Activated naive CD4-positive, alpha-beta T cell treated with anti-CD3 and anti-CD28 coated beads, Interleukin-2, amount 50 U/mL, for 24 hours (primary cell): ENCODE measurements around the gene PADI6.
"Not testable (repeated sequence)": the region's sequence is repeated elsewhere in the genome, so short reads cannot be mapped to it uniquely, and the experiment has no call there.

Experiments
- H3K27ac Mint-ChIP-seq: one replicate; pipeline ENCODE4 v1.8.0; 2021; ENCODE audit warnings: mild to moderate bottlenecking, mixed read lengths
- H3K27me3 Mint-ChIP-seq: one replicate; pipeline ENCODE4 v1.8.0; 2021; ENCODE audit warnings: mixed read lengths
- H3K36me3 Mint-ChIP-seq: one replicate; pipeline ENCODE4 v1.8.0; 2021; ENCODE audit warnings: mixed read lengths
- H3K4me1 Mint-ChIP-seq: one replicate; pipeline ENCODE4 v1.8.0; 2021; ENCODE audit warnings: mixed read lengths
- H3K4me3 Mint-ChIP-seq: one replicate; pipeline ENCODE4 v1.8.0; 2021; ENCODE audit warnings: mild to moderate bottlenecking, mixed read lengths
- H3K9me3 Mint-ChIP-seq: one replicate; pipeline ENCODE4 v1.8.0; 2021; ENCODE audit warnings: mixed read lengths

The PADI6 gene

DNA sequence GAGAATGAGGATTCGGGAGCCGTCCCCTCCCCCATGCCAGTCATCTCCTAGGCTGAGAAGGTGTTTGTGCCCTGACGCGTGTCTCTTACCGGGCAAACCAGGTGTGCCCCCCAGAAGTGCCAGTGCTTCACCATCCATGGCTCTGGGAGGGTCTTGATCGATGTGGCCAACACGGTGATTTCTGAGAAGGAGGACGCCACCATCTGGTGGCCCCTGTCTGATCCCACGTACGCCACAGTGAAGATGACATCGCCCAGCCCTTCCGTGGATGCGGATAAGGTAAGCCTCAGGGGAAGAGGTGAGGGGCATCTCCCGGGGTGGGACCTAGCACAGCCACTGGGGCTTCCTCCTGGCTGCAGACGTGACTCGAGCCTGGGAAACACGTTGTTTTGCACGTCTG lies 959 bp downstream of the PADI6 start:
- H3K27ac Mint-ChIP-seq = no peak overlapping the region

DNA sequence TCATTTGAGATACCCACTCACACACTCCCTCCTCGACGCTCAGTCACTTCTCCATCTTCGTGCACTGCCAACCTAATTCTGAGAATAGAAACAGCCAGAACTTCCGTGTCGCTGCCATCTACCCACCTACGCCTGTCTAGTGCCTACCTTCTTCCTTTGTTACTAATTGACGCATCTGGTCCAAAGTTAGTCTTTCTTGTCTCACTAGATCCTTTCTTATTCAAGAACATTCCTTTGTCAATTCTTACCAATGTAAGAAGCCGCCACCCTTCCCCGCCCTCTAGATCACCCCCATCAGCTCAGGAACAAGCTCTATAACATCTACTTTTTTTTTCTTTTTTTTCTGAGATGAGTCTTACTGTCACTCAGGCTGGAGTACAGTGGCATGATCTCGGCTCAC lies 3.7 kb downstream of the PADI6 start:
- Mint-ChIP-seq H3K9me3 (no peaks in the 10 kb centered on the region), H3K36me3 (no peaks in the 10 kb centered on the region), H3K4me3 (no peak overlapping the region), H3K27ac (no peak overlapping the region), H3K27me3 (peaks cover 2% of the 10 kb centered on the region), H3K4me1 (no peaks in the 10 kb centered on the region)

More for the DNA sequence above, 959 bp downstream of the PADI6 start:
- Mint-ChIP-seq H3K27me3 (peaks cover 2% of the 10 kb centered on the region), H3K4me1 (no peaks in the 10 kb centered on the region), H3K9me3 (no peaks in the 10 kb centered on the region), H3K4me3 (no peak overlapping the region), H3K36me3 (no peaks in the 10 kb centered on the region)

DNA sequence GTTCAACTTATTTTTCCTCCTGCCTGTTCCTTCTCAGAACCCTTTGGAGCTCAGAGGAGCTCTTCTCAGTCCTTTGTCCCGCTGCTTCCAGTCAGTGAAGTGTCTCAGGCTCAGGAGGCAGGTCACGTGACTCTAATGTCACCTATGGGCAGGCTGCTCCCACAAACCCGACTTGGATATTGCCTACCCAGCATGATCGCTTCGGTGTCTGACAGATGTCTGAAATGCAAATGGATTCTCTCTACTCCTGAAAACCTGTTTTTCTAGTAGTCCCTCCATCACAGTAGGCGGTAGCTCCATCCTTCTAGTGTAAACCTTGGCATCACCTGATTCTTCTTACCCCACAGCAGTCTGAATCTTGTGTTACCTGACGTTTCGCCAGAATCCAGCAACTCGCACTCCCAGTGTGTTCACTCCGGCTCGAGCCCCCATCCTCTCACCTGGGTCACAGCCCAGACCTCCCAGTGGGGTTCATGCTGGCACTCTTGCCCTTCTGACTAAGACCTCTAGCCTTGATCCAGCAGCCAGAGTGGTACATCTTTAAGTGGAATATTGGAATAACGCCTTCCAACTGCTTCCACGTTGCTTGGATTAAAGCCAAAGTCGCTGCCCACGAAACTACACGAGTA lies 5.4 kb downstream of the PADI6 start:
- H3K9me3 Mint-ChIP-seq = no peaks in the 10 kb centered on the region
- H3K27ac Mint-ChIP-seq = no peak overlapping the region
- no peak overlapping the region for H3K4me3 Mint-ChIP-seq
- no peaks in the 10 kb centered on the region for H3K4me1 Mint-ChIP-seq
- no peaks in the 10 kb centered on the region for H3K36me3 Mint-ChIP-seq
- peaks cover 4% of the 10 kb centered on the region for H3K27me3 Mint-ChIP-seq

DNA sequence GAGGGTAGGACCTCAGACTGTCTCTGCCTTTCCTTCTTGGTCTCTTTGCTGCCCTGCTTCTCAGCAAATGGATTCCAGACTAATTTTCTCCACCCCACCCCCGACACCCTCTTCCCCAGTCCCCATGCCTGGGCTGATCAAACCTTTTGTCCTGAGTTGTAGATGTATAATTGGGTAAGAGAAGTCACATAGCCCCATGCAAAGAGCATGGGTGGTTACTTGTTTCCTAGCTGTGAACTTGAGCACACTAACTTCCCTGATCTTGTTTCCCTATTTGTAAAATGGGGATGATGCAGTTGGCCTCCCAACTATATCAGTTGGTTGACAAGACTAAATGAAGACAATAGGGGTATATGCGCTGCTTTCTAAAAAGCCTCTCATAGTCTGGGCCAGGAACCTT lies 9.2 kb downstream of the PADI6 start:
- H3K27ac Mint-ChIP-seq = no peak overlapping the region
- no peaks in the 10 kb centered on the region for H3K4me1 Mint-ChIP-seq
- H3K9me3 Mint-ChIP-seq = no peaks in the 10 kb centered on the region
- H3K36me3 Mint-ChIP-seq = no peaks in the 10 kb centered on the region
- H3K4me3 Mint-ChIP-seq = no peak overlapping the region
- peaks cover 4% of the 10 kb centered on the region for H3K27me3 Mint-ChIP-seq

DNA sequence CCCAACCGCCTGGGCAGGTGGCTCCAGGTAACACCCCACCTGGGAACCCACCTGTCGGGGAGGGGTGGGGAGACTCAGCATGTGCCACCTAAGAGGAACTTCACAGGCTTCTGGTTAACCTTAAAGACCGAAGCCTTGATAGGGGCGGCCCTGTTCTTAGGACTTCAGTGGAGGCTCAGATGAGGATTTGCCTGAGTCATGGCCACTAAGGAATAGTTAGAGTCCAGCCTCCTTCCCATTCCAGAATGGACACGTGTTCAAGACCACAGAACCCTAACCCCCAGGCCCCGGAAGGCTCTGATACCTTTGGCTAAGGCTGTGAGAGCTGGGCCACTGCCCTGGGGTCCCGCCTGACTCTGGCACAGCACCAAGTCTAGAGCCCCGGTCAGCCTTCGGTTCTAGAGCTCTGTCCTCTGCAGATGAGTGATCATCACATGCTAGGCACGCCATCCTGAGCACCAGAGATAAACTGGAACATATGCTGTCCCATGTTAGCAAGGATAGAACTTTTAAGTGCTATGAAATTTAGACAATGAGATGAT lies 20.3 kb downstream of the PADI6 start:
- H3K4me3 Mint-ChIP-seq = no peak overlapping the region
- no peak overlapping the region for H3K27ac Mint-ChIP-seq
- H3K4me1 Mint-ChIP-seq = no peaks in the 10 kb centered on the region
- no peaks in the 10 kb centered on the region for H3K9me3 Mint-ChIP-seq
- no peaks in the 10 kb centered on the region for H3K27me3 Mint-ChIP-seq
- H3K36me3 Mint-ChIP-seq = no peaks in the 10 kb centered on the region

DNA sequence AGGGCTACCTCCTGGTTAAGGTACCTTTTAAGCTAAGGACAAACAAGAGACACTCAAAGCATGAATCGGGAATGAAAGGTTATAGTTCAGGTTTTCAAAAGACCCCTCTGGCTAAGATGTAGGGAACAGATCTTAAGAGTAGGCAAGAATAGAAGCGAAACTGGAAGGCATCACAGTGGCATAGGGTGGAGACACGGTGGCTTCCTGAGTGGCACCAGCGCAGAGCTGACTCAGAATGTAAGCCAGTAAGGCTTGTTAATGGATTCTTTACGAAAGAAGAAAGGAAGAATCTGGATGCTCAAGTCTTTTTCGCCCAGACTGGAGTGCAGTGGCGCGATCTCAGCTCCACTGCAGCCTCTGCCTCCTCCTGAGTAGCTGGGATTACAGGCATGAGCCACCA lies 21.2 kb downstream of the PADI6 start:
- Mint-ChIP-seq H3K27ac (no peak overlapping the region), H3K9me3 (no peaks in the 10 kb centered on the region), H3K36me3 (no peaks in the 10 kb centered on the region), H3K27me3 (no peaks in the 10 kb centered on the region), H3K4me1 (no peaks in the 10 kb centered on the region), H3K4me3 (no peak overlapping the region)

DNA sequence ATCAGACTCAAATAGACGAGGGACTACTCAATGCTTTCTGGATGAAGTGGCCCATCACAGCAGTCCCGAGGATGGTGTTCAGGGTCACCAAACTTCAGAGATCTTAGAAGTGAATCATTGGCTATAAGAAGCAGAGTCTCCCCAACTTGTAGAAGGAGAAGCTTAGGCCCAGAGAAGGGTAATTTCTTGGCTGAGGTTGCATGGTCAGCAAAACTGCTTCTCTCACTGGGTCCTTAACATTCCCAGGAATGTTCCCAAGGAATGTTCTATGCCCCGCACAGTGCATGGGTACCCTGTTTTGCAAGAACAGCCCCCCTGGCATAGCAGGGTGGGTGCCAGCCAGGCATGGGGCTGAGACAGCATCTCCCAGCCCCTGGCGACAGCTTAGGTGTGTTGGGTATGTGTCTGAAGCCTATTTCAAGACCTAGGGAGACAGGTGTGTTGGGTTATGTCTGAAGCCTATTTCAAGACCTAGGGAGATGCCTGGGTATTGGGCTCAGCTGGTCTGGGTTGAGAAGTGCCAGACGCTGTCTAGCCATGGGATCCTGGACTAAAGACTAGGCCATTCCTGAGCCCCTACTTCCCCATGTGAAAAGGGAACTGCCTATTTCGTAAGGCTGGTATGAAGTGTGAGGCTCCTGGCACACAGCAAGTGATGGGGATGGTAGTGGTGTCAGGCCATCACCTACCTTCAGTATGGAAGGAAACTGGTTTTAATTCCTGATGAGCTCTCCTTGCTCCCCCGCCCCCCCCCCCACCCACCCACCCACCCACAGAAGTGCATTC lies 26.1 kb downstream of the PADI6 start:
- no peak overlapping the region for H3K4me3 Mint-ChIP-seq
- H3K36me3 Mint-ChIP-seq = no peaks in the 10 kb centered on the region
- no peaks in the 10 kb centered on the region for H3K4me1 Mint-ChIP-seq

DNA sequence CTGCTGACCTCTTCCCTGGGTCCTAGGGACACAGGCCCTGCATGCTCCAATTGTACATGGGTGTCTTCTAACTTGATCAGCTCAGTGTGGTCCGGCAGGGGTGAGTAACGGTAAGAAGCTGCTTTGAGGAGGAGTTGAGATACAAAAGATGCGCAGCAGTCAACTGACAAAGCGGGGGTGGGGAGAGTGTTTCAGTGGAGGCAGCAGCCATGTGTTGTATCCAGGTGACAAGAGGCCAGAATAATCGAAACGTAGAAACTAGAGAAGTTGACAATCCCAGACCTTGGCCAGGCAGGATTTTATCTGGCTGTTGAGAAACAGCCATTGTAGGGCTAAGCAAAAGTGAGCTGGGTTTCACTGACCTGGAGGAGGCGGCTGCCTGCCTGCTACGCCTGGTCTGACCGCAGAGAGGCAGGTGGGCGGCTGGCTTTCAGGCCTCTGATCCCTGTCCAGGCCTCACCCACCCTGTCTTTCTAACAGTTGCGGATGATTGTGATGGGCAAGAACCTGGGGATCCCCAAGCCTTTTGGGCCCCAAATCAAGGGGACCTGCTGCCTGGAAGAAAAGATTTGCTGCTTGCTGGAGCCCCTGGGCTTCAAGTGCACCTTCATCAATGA lies 28.8 kb downstream of the PADI6 start:
- no peaks in the 10 kb centered on the region for H3K36me3 Mint-ChIP-seq
- no peaks in the 10 kb centered on the region for H3K9me3 Mint-ChIP-seq
- no peaks in the 10 kb centered on the region for H3K27me3 Mint-ChIP-seq
- H3K4me3 Mint-ChIP-seq = no peak overlapping the region
- no peak overlapping the region for H3K27ac Mint-ChIP-seq
- no peaks in the 10 kb centered on the region for H3K4me1 Mint-ChIP-seq

More for the DNA sequence above, 26.1 kb downstream of the PADI6 start:
- no peak overlapping the region for H3K27ac Mint-ChIP-seq
- no peaks in the 10 kb centered on the region for H3K9me3 Mint-ChIP-seq
- H3K27me3 Mint-ChIP-seq = no peaks in the 10 kb centered on the region

DNA sequence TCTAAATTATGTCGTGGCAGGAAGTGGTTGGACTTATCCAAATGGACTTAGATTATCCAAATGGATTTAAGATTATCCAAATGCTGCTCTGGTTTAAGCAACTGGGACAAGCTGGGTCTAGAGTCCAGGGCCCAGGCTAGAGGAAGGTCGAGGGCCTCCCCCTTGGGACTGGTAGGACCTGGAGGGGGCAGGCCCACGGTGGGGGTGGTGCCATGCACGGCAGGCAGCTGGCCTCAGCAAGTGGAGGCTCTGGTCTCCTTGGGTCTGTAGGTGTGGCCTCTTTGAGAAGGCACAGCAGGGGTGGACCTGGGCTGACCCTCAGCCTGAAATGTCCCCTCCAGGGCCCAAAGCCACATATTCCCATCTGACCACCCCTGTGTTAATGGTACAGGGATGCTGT lies 29.8 kb downstream of the PADI6 start:
- H3K27ac Mint-ChIP-seq = no peak overlapping the region
- no peaks in the 10 kb centered on the region for H3K9me3 Mint-ChIP-seq
- H3K27me3 Mint-ChIP-seq = no peaks in the 10 kb centered on the region
- peaks cover 2% of the 10 kb centered on the region for H3K4me1 Mint-ChIP-seq
- H3K36me3 Mint-ChIP-seq = no peaks in the 10 kb centered on the region
- H3K4me3 Mint-ChIP-seq = no peak overlapping the region

DNA sequence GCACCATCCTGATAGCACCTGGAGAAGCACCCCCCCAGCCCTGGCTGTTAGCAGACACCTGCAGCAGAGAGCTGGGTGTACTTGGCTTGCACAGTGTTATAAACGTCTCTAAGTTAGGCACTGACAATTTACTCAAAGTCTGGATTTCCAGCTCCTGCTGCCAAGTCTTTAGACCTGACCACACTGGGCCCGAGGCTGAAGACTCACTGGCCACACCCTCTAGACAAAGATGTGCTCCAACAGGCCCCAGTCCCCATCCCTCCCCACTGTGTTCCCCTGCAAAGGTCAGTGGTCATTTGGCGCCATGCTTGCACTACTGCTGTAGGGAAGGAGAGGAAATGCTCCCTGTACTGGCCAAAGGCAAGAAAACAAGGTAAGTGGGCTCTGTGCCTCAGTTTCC lies 31.1 kb downstream of the PADI6 start:
- H3K4me1 Mint-ChIP-seq = peaks cover 3% of the 10 kb centered on the region
- H3K27me3 Mint-ChIP-seq = no peaks in the 10 kb centered on the region
- H3K36me3 Mint-ChIP-seq = peaks cover 2% of the 10 kb centered on the region
- H3K27ac Mint-ChIP-seq = no peak overlapping the region
- H3K4me3 Mint-ChIP-seq = no peak overlapping the region
- H3K9me3 Mint-ChIP-seq = no peaks in the 10 kb centered on the region

DNA sequence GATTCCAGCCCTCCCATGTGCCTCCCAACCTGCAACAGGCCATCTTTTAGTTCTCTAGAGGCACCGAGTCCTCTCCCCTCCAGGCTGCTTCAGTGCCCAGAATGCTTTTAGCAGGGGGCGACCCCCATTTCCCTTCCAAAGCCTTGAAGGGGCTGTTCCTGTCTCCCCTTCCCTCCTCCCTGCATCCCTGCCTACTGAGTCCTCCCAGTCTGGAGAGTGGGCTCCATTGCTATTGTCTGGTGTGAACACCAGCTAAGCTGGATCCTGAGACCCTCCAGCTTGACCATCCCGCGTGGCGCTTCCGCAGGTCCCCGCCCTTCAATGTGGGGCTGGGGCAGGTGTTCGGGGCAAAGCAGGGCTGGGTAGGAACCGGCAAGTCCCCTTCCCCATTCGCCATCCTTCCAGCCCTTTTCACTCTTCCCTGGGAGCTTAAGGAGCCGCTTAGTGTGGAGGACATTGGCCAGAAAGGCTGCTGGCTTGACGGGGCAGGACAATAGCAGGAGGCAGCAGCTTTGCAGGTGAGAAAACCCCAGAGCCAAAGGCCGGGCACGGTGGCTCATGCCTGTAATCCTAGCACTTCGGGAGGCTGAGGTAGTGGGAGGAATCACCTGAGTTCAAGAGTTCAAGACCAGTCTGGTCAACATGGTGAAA lies 32.2 kb downstream of the PADI6 start:
- Mint-ChIP-seq H3K9me3 (no peaks in the 10 kb centered on the region), H3K27me3 (no peaks in the 10 kb centered on the region), H3K36me3 (peaks cover 2% of the 10 kb centered on the region), H3K4me1 (peaks cover 3% of the 10 kb centered on the region), H3K4me3 (no peak overlapping the region), H3K27ac (no peak overlapping the region)

DNA sequence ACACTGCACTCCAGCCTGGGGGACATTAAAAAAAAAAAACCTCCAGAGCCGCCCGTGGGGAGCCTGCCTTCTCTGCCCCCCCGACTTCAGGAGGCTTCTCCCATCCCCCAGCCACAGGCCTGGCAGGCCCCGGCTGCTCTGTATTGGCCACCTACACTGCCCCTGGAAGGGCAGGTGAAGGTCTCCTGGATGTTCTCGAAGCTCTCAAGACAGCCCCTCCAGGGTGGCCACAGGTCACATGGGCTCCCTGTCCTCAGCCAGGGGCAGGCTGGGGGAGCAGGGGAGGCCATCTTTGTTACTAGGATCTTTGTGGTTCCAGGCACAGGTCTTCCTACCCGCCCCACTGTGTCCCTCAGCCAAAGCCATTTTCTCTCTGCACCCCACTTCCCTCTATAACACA lies 32.8 kb downstream of the PADI6 start:
- no peak overlapping the region for H3K27ac Mint-ChIP-seq
- H3K27me3 Mint-ChIP-seq = no peaks in the 10 kb centered on the region
- no peak overlapping the region for H3K4me3 Mint-ChIP-seq
- peaks cover 2% of the 10 kb centered on the region for H3K36me3 Mint-ChIP-seq
- no peaks in the 10 kb centered on the region for H3K9me3 Mint-ChIP-seq
- peaks cover 3% of the 10 kb centered on the region for H3K4me1 Mint-ChIP-seq

DNA sequence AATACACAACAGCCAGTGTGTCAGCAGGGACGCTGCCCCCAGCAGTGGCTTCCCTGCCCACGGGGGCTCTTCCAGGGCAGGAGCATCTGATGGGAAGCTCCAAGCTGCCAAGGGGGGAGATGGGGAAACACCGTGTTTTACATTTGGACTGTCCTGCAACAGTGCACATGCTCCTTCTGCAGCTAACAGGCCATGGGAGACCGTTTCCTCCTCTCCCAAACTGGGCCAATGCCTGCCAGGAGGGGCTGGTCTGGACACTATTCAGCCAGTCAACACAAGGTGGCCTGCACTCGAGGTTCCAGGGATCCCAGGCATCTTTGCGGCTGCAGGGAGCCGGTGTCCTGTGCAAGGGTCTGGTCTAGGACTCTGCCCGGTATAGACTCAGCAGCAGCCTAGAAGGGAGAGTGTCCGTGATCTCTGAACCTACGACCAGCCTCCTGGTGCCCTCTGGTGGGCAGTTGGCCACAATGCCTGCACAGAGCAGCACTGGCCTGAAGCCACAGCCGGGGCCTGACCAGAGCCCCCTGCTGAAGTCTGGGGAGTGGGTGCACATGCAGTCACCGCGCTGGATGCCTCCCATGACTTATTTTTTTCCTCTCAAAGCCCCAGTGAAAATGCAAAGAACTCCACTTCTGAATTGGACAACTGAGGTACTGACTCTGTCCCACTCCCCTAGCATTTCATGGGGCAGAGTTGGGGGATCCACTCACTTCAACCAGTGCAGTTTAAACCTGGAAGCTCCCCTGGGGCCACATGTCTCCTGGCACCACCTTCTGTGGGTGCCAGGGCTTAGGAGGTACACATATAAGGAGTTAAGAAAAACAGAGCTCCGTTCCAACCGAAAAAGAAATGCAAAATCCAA lies 34.1 kb downstream of the PADI6 start:
- no peak overlapping the region for H3K27ac Mint-ChIP-seq
- no peaks in the 10 kb centered on the region for H3K9me3 Mint-ChIP-seq
- peaks cover 4% of the 10 kb centered on the region for H3K36me3 Mint-ChIP-seq
- no peaks in the 10 kb centered on the region for H3K27me3 Mint-ChIP-seq
- H3K4me1 Mint-ChIP-seq = peaks cover 3% of the 10 kb centered on the region
- no peak overlapping the region for H3K4me3 Mint-ChIP-seq

DNA sequence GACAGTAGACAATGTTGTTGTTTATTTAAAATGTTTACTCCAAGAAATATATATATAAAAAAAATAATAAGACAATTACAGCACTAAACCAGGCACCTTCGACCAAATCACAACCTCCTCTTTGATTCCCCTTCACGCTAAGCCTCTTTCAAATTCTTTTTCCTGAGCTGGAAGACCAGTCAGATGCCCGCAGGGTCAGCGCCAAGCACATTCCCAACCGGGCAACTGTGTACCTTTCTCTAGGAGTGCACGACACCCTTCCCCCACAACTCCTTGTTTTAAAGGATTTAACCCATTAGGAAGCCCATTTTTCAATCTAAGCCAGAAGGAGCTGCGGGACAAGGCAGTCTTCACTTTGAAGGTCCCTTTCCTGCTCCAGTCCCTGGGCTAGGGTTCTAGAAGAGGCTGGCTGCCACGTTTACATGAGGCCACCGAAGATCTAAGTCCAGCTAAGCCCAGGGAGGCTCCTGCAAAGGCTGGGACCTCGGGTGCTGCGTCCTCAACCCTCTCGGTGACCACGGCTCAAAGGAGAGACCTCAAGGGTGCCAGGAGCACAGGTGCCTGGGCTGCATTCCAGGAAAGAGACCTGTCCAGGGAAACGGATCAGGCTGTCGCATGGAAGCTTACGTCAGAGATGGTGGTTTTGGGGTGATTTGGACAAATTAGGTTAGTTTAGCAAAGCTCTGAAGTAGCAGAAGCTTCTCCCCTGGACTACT lies 34.9 kb downstream of the PADI6 start:
- H3K36me3 Mint-ChIP-seq, H3K27me3 Mint-ChIP-seq, H3K4me1 Mint-ChIP-seq, H3K27ac Mint-ChIP-seq, H3K9me3 Mint-ChIP-seq, H3K4me3 Mint-ChIP-seq: not testable (repeated sequence)
